Osteocyte (in vitro differentiated cells): ENCODE results near the gene ANKRD17. TPM values are rescaled to one million over a fixed set of nuclear protein-coding genes. Genes with fewer than 3 reads are reported as not detected.

Source experiments
- DNase-seq: peaks from one replicate; pipeline ENCODE4 v3.0.0; 2021; ENCODE audit warnings: mixed read lengths; ENCODE audit not compliant: unreplicated experiment; ENCODE audit errors: extremely low spot score
- H3K27ac Mint-ChIP-seq: one replicate; pipeline ENCODE4 v1.8.0; 2021; ENCODE audit warnings: mild to moderate bottlenecking, mixed read lengths; ENCODE audit not compliant: unreplicated experiment
- H3K27me3 Mint-ChIP-seq: one replicate; pipeline ENCODE4 v1.8.0; 2021; ENCODE audit warnings: mixed read lengths; ENCODE audit not compliant: unreplicated experiment
- H3K36me3 Mint-ChIP-seq: one replicate; pipeline ENCODE4 v1.8.0; 2021; ENCODE audit warnings: mixed read lengths; ENCODE audit not compliant: unreplicated experiment
- H3K4me1 Mint-ChIP-seq: one replicate; pipeline ENCODE4 v1.8.0; 2021; ENCODE audit warnings: mixed read lengths; ENCODE audit not compliant: unreplicated experiment
- H3K4me3 Mint-ChIP-seq: one replicate; pipeline ENCODE4 v1.8.0; 2021; ENCODE audit warnings: mild to moderate bottlenecking, moderate library complexity, mixed read lengths; ENCODE audit not compliant: unreplicated experiment
- H3K9me3 Mint-ChIP-seq: one replicate; pipeline ENCODE4 v1.8.0; 2021; ENCODE audit warnings: mixed read lengths; ENCODE audit not compliant: unreplicated experiment
- CTCF ChIP-seq: fragments of 200-600 bp; sonication (generic); IDR thresholded peaks from 2 replicates; pipeline ENCODE4 v1.5.0; 2021; ENCODE audit warnings: antibody characterized with exemption, mild to moderate bottlenecking, moderate library complexity
- total RNA-seq: library from RNA; stranded (reverse); gene quantifications from 2 replicates; pipeline ENCODE4 v1.2.1, GENCODE V29; 2021

The ANKRD17 gene
- total RNA-seq, 1 donor from 2014 or later = 76.0 TPM

- H3K27me3 Mint-ChIP-seq = no peaks in the 10 kb centered on the region
- DNase-seq = no peak
- H3K36me3 Mint-ChIP-seq = peaks cover 29% of the 10 kb centered on the region
- H3K27ac Mint-ChIP-seq = no peak overlapping the region
- no peak overlapping the region for H3K4me3 Mint-ChIP-seq
- no peaks in the 10 kb centered on the region for H3K9me3 Mint-ChIP-seq
- TF ChIP-seq CTCF = no peak
- H3K4me1 Mint-ChIP-seq = no peaks in the 10 kb centered on the region
Measured at GRCh38 chr4:73131281-73131680, 127.3 kb downstream of the ANKRD17 start.

- no peak overlapping the region for H3K27ac Mint-ChIP-seq
- H3K27me3 Mint-ChIP-seq = no peaks in the 10 kb centered on the region
- H3K9me3 Mint-ChIP-seq = no peaks in the 10 kb centered on the region
- H3K4me1 Mint-ChIP-seq = no peaks in the 10 kb centered on the region
- no peak for TF ChIP-seq CTCF
- no peak for DNase-seq
- H3K4me3 Mint-ChIP-seq = no peak overlapping the region
- peaks cover 33% of the 10 kb centered on the region for H3K36me3 Mint-ChIP-seq
Measured at GRCh38 chr4:73129319-73129718, 129.3 kb downstream of the ANKRD17 start.

GRCh38 chr4:73127839-73128453 is 130.7 kb downstream of the ANKRD17 start:
- Mint-ChIP-seq H3K27me3 (no peaks in the 10 kb centered on the region), H3K27ac (no peak overlapping the region), H3K9me3 (no peaks in the 10 kb centered on the region), H3K4me3 (no peak overlapping the region), H3K4me1 (no peaks in the 10 kb centered on the region), H3K36me3 (peaks cover 29% of the 10 kb centered on the region)
- peak; percentile 53 for TF ChIP-seq CTCF
- no peak for DNase-seq

GRCh38 chr4:73109493-73109892 is 149.1 kb downstream of the ANKRD17 start:
- no peak for TF ChIP-seq CTCF
- H3K36me3 Mint-ChIP-seq = peaks cover 30% of the 10 kb centered on the region
- H3K27me3 Mint-ChIP-seq = no peaks in the 10 kb centered on the region
- H3K27ac Mint-ChIP-seq = no peak overlapping the region
- H3K4me3 Mint-ChIP-seq = no peak overlapping the region
- DNase-seq = no peak
- H3K9me3 Mint-ChIP-seq = no peaks in the 10 kb centered on the region
- no peaks in the 10 kb centered on the region for H3K4me1 Mint-ChIP-seq

- Mint-ChIP-seq H3K4me3 (no peak overlapping the region), H3K4me1 (no peaks in the 10 kb centered on the region)
Measured at GRCh38 chr4:73104695-73105094, 153.9 kb downstream of the ANKRD17 start.

More at GRCh38 chr4:73104695-73105094, 153.9 kb downstream of the ANKRD17 start:
- Mint-ChIP-seq H3K27ac (no peak overlapping the region), H3K27me3 (no peaks in the 10 kb centered on the region), H3K36me3 (peaks cover 42% of the 10 kb centered on the region), H3K9me3 (no peaks in the 10 kb centered on the region)
- no peak for DNase-seq
- no peak for TF ChIP-seq CTCF
